DOHH2 (cell line): ENCODE data around the gene CBARP.

ENCODE experiments used
- H3F3A ChIP-seq: fragments of 200-600 bp; sonication (generic), shearing (Covaris generic); 2 replicates; pipeline ENCODE4 v1.6.0; 2016; ENCODE audit warnings: antibody characterized with exemption, mild to moderate bottlenecking; ENCODE audit not compliant: control insufficient read depth, insufficient read depth
- H3K27ac ChIP-seq: fragments of 200-600 bp; sonication (generic); 2 replicates; pipeline ENCODE4 v1.5.1; 2014; ENCODE audit warnings: low read depth, mild to moderate bottlenecking, low read length, moderate library complexity
- H3K27me3 ChIP-seq: fragments of 200-600 bp; sonication (generic); 2 replicates; pipeline ENCODE4 v1.6.1; 2014; ENCODE audit warnings: mild to moderate bottlenecking, low read length, mixed read lengths; ENCODE audit not compliant: control insufficient read depth
- H3K36me3 ChIP-seq: fragments of 200-600 bp; sonication (generic); 2 replicates; pipeline ENCODE4 v1.6.1; 2014; ENCODE audit warnings: mild to moderate bottlenecking, low read length, moderate library complexity, mixed read lengths; ENCODE audit not compliant: control insufficient read depth
- H3K4me1 ChIP-seq: fragments of 200-600 bp; sonication (generic); 2 replicates; pipeline ENCODE4 v1.6.1; 2014; ENCODE audit warnings: mild to moderate bottlenecking, low read length, mixed read lengths; ENCODE audit not compliant: control insufficient read depth
- H3K4me2 ChIP-seq: fragments of 200-600 bp; sonication (generic); 2 replicates; pipeline ENCODE4 v1.6.0; 2014; ENCODE audit warnings: mild to moderate bottlenecking, low read length, moderate library complexity
- H3K4me3 ChIP-seq: fragments of 200-600 bp; sonication (generic); 2 replicates; pipeline ENCODE4 v1.5.1; 2014; ENCODE audit warnings: mild to moderate bottlenecking, low read length, mixed read lengths
- H3K79me2 ChIP-seq: fragments of 200-600 bp; sonication (generic); 2 replicates; pipeline ENCODE4 v1.6.1; 2014; ENCODE audit warnings: mild to moderate bottlenecking, low read length, mixed read lengths; ENCODE audit not compliant: control insufficient read depth
- H3K9me2 ChIP-seq: fragments of 200-600 bp; sonication (generic); replicated peaks from 2 replicates; pipeline ENCODE4 v1.6.1; 2014; ENCODE audit warnings: mild to moderate bottlenecking, low read length, mixed read lengths; ENCODE audit not compliant: control insufficient read depth
- H3K9me3 ChIP-seq: fragments of 200-600 bp; sonication (generic); 2 replicates; pipeline ENCODE4 v1.6.1; 2014; ENCODE audit warnings: antibody characterized with exemption, low read length, mixed read lengths; ENCODE audit not compliant: control insufficient read depth, insufficient read depth
- H4K20me1 ChIP-seq: fragments of 200-600 bp; sonication (generic); 2 replicates; pipeline ENCODE4 v1.6.0; 2014; ENCODE audit warnings: low read depth, mild to moderate bottlenecking, antibody characterized with exemption, low read length, moderate library complexity; ENCODE audit not compliant: control insufficient read depth, insufficient read depth
- EZH2phosphoT487 ChIP-seq: fragments of 200-600 bp; sonication (generic); IDR thresholded peaks from 2 replicates; pipeline ENCODE4 v1.6.1; 2017; ENCODE audit warnings: borderline replicate concordance, mild to moderate bottlenecking, antibody characterized with exemption, low read length, moderate library complexity, mixed read lengths
- TF ChIP-seq, protein P1 (sequence below): fragments of 200-600 bp; sonication (generic); IDR thresholded peaks from one replicate; pipeline ENCODE4 v1.5.1; 2014; ENCODE audit warnings: antibody characterized with exemption, mild to moderate bottlenecking, low read depth, low read length; ENCODE audit not compliant: poor library complexity, severe bottlenecking

Gene CBARP

DNA sequence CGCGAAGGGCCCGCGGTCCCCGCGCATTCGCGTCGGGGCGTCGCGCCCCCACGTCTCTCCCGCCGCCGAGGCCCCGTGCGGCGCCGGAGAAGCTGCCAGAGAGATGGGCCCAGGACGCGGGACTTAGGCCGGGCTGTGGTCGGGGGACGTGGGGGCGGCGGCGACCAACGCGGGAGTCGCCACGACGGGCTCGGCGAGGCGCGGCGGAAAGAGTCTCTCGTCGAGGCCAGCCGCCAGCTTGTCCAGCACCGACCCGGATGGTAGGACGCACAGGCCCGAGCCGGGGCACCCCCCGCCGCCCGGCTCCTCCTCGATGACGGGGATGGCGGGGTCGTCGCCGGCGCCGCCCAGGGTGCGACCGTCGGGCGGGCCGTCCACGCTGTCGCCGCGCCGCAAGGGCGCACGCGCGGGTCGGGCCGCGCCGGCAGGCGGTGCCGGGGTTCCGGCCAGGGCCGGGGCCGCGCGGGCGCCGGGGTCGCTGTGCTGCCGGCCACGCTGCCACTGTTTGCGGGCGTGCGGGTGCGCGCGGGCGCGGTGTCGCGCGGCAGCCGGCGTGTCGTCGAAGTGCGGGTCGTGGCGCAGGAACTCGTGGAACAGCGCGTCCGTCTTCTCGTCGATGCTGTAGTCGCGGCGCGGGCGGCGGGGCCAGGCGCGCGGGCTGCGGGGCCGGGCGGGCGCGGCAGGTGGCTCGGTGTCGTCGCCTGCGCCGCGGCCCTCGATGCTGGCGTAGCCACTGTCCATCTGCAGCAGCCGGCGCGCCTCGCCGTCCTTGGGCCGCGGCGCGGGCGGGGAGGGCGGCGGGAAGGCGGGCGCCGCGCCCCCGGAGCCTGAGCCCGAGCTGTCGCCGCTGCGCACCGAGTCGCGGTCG lies 8.5 kb downstream of the CBARP start:
- no peaks in the 10 kb centered on the region for H3K9me2 ChIP-seq
- H3K27me3 ChIP-seq = no peaks in the 10 kb centered on the region
- H3K79me2 ChIP-seq = no peaks in the 10 kb centered on the region
- H3F3A ChIP-seq = 0 out of 2 replicates have a peak, but pooled peaks cover 6% of the 10 kb centered on the region
- H3K4me2 ChIP-seq = no peak overlapping the region
- H3K36me3 ChIP-seq = peaks cover 24% of the 10 kb centered on the region
- no peak overlapping the region for H3K4me3 ChIP-seq
- no peaks in the 10 kb centered on the region; the same call in 1 of the 2 replicates for H4K20me1 ChIP-seq
- TF ChIP-seq, protein P1, sequence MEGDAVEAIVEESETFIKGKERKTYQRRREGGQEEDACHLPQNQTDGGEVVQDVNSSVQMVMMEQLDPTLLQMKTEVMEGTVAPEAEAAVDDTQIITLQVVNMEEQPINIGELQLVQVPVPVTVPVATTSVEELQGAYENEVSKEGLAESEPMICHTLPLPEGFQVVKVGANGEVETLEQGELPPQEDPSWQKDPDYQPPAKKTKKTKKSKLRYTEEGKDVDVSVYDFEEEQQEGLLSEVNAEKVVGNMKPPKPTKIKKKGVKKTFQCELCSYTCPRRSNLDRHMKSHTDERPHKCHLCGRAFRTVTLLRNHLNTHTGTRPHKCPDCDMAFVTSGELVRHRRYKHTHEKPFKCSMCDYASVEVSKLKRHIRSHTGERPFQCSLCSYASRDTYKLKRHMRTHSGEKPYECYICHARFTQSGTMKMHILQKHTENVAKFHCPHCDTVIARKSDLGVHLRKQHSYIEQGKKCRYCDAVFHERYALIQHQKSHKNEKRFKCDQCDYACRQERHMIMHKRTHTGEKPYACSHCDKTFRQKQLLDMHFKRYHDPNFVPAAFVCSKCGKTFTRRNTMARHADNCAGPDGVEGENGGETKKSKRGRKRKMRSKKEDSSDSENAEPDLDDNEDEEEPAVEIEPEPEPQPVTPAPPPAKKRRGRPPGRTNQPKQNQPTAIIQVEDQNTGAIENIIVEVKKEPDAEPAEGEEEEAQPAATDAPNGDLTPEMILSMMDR = no peak
- TF ChIP-seq EZH2phosphoT487 = no peak
- no peaks in the 10 kb centered on the region for H3K4me1 ChIP-seq
- no peaks in the 10 kb centered on the region for H3K9me3 ChIP-seq
- no peak overlapping the region for H3K27ac ChIP-seq

DNA sequence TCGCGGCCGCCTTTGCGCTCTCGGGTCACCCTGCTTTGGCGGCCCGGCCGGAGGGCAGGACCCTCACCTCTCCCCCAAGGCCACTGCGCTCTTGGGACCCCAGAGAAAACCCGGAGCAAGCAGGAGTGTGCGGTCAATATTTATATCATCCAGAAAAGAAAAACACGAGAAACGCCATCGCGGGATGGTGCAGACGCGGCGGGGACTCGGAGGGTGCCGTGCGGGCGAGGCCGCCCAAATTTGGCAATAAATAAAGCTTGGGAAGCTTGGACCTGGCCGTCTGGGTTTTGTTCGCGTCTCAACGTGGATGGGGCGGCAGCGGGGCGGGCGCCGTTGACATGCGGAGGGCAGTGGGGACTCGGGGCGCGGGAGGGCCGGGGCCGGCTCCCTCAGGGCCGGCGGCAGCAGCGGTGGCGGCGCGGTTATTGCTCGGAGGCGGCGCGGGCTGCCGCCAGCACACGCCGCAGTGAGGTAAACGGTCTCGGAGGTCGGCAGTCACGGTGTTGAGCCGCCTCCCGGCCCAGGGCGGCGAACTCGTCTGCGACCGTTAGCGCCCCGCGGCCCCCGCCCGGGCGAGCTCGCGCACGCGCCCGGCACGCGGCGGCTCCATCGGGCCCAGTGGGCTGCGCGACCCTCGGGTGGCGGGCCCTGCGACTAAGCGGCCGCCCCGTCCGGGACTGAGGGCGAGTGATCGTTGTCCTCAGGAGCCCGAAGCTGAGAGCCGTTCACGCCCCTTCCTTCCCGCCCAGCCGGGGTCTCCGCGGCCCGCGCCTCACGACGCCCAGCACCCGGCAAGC lies 9.4 kb downstream of the CBARP start:
- Histone ChIP-seq H3K9me2 (no peaks in the 10 kb centered on the region), H4K20me1 (no peaks in the 10 kb centered on the region; the same call in 1 of the 2 replicates), H3K27me3 (no peaks in the 10 kb centered on the region), H3K79me2 (no peaks in the 10 kb centered on the region), H3F3A (0 out of 2 replicates have a peak, but pooled peaks cover 6% of the 10 kb centered on the region), H3K4me3 (no peak overlapping the region), H3K36me3 (peaks cover 32% of the 10 kb centered on the region), H3K9me3 (no peaks in the 10 kb centered on the region), H3K4me2 (no peak overlapping the region), H3K27ac (no peak overlapping the region), H3K4me1 (no peaks in the 10 kb centered on the region)
- TF ChIP-seq EZH2phosphoT487 = no peak

DNA sequence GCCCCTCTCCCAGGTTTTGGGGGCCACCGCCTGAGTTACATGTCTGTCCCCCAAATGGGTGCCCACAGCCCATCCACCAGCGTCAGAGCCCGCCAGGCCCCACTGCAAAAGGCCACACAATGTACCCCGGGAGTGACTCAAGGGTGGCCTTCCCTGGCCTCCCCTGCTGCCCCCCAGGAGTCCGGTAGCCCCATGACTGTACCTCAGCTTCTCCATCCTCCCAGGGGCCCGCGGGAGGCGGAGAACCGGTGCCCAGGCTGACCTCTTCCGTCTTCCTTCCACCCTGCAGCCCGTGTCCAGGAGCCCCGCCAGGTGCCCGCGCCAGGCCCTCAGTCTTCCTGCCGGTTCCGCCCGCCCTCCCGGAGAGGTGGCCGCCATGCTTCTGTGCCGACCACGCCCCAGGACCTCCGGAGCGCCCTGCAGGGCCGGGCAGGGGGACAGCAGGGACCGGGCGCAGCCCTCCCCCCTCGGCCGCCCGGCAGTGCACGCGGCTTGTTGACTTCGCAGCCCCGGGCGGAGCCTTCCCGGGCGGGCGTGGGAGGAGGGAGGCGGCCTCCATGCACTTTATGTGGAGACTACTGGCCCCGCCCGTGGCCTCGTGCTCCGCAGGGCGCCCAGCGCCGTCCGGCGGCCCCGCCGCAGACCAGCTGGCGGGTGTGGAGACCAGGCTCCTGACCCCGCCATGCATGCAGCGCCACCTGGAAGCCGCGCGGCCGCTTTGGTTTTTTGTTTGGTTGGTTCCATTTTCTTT lies 10.3 kb downstream of the CBARP start:
- peaks cover 40% of the 10 kb centered on the region for H3K36me3 ChIP-seq
- 0 out of 2 replicates have a peak, but pooled peaks cover 3% of the 10 kb centered on the region for H3F3A ChIP-seq
- no peaks in the 10 kb centered on the region for H3K9me2 ChIP-seq

More for the DNA sequence above, 10.3 kb downstream of the CBARP start:
- Histone ChIP-seq H3K27me3 (no peaks in the 10 kb centered on the region), H3K79me2 (no peaks in the 10 kb centered on the region), H4K20me1 (no peaks in the 10 kb centered on the region; the same call in 1 of the 2 replicates), H3K4me3 (no peak overlapping the region), H3K9me3 (no peaks in the 10 kb centered on the region), H3K4me2 (no peak overlapping the region), H3K4me1 (no peaks in the 10 kb centered on the region), H3K27ac (no peak overlapping the region)
- TF ChIP-seq, protein P1 = no peak
- TF ChIP-seq EZH2phosphoT487 = no peak
